NOMO-1 (cell line): ENCODE measurements around the gene ING3.
"Not testable (repeated sequence)": the region's sequence is repeated elsewhere in the genome, so short reads cannot be mapped to it uniquely, and the experiment has no call there.

Source experiments
- DNase-seq, 2 experiments: peaks; one replicate each; lab custom pipeline; 2025; ENCODE audit not compliant: unreplicated experiment in 2 of 2; lab: John Stamatoyannopoulos, UW

The ING3 gene

GRCh38 chr7:120949998-120950538 lies 509 bp upstream of the ING3 start:
- peak in 1 of 2 experiments; percentile 0 for DNase-seq

GRCh38 chr7:120951309-120951699 lies 727 bp downstream of the ING3 start:
- no peak for DNase-seq

- DNase-seq = no peak
Measured at GRCh38 chr7:120951826-120952225, 1.2 kb downstream of the ING3 start.

- DNase-seq = no peak
Measured at GRCh38 chr7:120955577-120956149, 5.1 kb downstream of the ING3 start.

- no peak for DNase-seq
Measured at GRCh38 chr7:120959929-120960484, 9.4 kb downstream of the ING3 start.

- no peak for DNase-seq
Measured at GRCh38 chr7:120960714-120961113, 10.1 kb downstream of the ING3 start.

- no peak for DNase-seq
Measured at GRCh38 chr7:120961638-120962173, 11.1 kb downstream of the ING3 start.

GRCh38 chr7:120964088-120964487 lies 13.5 kb downstream of the ING3 start:
- no peak for DNase-seq

GRCh38 chr7:120966961-120967360 lies 16.4 kb downstream of the ING3 start:
- DNase-seq = no peak

- no peak for DNase-seq
Measured at GRCh38 chr7:120973849-120974248, 23.3 kb downstream of the ING3 start.

GRCh38 chr7:120979765-120980499 lies 29.4 kb downstream of the ING3 start:
- no peak for DNase-seq

GRCh38 chr7:120981117-120981516 lies 30.5 kb downstream of the ING3 start:
- no peak for DNase-seq

- no peak for DNase-seq
Measured at GRCh38 chr7:120981888-120982615, 31.5 kb downstream of the ING3 start.

- DNase-seq = not testable (repeated sequence)
Measured at GRCh38 chr7:120983592-120983991, 33.0 kb downstream of the ING3 start.

- DNase-seq = no peak
Measured at GRCh38 chr7:120984406-120984805, 33.8 kb downstream of the ING3 start.

GRCh38 chr7:120985130-120985758 lies 34.7 kb downstream of the ING3 start:
- no peak for DNase-seq

- no peak for DNase-seq
Measured at GRCh38 chr7:120985839-120986238, 35.3 kb downstream of the ING3 start.

- DNase-seq = no peak
Measured at GRCh38 chr7:120986650-120987049, 36.1 kb downstream of the ING3 start.

GRCh38 chr7:120987280-120987679 lies 36.7 kb downstream of the ING3 start:
- no peak for DNase-seq
